Coronary artery (tissue), 2 donors: Measurements from ENCODE around the gene UVSSA.

ENCODE experiments used
- DNase-seq: peaks from one replicate; pipeline ENCODE4 v3.0.0-alpha.2; 2017; ENCODE audit warnings: low spot score
- H3K27ac ChIP-seq, 2 donors: fragments of 200-600 bp; sonication (generic); one replicate each; pipeline ENCODE4 v1.5.1; 2016 to 2019
- H3K4me3 ChIP-seq: fragments of 200-600 bp; sonication (generic); 2 replicates; pipeline ENCODE4 v1.5.1; 2016; ENCODE audit warnings: mild to moderate bottlenecking, moderate library complexity
- TF ChIP-seq, protein P1 (sequence below): fragments of 200-600 bp; sonication (generic); IDR thresholded peaks from one replicate; pipeline ENCODE4 v1.5.1; 2019; ENCODE audit warnings: antibody characterized with exemption

Gene UVSSA

DNA sequence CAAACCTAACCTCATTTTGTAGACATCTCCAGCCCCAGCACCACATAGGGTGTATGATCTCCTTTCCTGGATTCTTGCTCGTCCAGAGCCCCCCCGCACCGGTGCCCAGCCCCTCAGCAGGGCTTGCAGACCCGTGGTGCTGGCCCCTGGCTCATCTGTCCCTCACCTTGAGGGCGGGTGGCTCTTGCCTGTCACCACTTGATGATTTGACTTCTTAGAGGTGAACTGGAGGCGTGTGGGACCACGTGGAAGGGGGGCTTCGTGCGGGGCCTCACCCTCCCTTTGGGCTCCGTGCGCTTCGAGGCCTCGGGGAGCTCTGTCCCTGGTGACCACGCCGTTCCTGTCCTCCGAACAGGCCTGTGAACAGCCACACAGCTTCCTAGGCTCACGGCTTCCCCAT lies 15.5 kb downstream of the UVSSA start:
- Histone ChIP-seq H3K27ac (no peak overlapping the region), H3K4me3 (no peak overlapping the region)
- DNase-seq, result no peak
- TF ChIP-seq, protein P1, sequence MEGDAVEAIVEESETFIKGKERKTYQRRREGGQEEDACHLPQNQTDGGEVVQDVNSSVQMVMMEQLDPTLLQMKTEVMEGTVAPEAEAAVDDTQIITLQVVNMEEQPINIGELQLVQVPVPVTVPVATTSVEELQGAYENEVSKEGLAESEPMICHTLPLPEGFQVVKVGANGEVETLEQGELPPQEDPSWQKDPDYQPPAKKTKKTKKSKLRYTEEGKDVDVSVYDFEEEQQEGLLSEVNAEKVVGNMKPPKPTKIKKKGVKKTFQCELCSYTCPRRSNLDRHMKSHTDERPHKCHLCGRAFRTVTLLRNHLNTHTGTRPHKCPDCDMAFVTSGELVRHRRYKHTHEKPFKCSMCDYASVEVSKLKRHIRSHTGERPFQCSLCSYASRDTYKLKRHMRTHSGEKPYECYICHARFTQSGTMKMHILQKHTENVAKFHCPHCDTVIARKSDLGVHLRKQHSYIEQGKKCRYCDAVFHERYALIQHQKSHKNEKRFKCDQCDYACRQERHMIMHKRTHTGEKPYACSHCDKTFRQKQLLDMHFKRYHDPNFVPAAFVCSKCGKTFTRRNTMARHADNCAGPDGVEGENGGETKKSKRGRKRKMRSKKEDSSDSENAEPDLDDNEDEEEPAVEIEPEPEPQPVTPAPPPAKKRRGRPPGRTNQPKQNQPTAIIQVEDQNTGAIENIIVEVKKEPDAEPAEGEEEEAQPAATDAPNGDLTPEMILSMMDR, result no peak

DNA sequence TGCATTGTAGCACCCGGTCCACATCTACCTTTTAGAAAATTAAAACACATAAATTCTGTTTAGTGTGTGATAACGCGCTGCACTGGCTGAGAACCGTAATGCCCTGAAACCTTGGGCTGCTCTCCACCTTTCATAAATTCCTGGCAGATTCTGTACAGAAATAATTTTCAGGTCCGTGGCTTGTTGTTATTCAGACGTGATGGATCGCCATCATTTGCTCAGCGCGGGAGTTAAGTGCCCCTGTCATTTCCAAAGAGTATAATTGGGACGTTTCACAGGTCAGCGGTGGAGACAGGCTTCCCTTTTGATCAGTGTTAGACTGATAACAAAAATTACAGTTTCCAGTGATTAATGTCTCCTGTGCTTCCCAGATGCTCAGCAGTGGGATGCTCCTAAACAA lies 16.5 kb downstream of the UVSSA start:
- Histone ChIP-seq H3K27ac (no peak overlapping the region), H3K4me3 (no peak overlapping the region)
- DNase-seq, result no peak
- TF ChIP-seq, protein P1, result no peak

DNA sequence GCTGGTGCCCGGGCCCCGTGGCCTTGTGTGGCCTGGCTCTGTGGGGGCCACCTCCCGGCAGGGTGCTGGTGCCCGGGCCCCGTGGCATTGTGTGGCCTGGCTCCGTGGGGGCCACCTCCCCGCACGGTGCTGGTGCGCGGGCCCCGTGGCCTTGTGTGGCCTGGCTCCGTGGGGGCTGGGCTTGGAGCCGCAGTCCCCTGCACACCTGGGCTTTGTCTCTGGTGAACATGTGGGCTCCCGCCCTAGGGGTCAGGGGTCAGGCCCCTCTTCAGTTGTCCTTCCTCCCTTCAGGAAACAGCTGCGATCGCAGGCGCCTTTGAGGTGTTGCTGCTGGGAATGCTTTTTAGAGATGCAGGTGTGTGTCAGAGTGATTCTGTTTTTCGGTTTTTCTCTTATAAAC lies 17.2 kb downstream of the UVSSA start:
- Histone ChIP-seq H3K27ac (no peak overlapping the region), H3K4me3 (no peak overlapping the region)
- TF ChIP-seq, protein P1, result no peak
- DNase-seq, result no peak

DNA sequence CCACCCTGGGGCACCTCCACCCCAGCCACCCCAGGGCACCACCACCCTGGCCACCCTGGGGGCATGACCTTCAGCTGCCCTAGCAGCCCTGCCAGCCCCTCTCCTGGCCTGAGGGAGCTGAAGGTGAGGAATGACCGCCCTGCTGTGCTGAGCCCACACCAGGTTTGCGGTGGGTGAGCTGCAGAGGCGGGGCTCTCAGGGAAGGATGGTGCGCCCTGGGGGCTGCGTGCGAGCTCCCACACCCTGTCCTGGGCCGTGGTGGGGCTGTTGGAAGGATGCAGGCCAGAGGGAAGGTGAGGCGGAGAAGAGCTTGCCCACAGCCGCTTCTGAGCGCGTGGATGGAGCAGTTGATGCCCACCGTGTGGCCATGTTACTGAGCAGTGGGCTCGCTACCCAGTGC lies 17.7 kb downstream of the UVSSA start:
- no peak for DNase-seq
- Histone ChIP-seq H3K27ac (no peak overlapping the region), H3K4me3 (no peak overlapping the region)
- TF ChIP-seq, protein P1, result no peak

DNA sequence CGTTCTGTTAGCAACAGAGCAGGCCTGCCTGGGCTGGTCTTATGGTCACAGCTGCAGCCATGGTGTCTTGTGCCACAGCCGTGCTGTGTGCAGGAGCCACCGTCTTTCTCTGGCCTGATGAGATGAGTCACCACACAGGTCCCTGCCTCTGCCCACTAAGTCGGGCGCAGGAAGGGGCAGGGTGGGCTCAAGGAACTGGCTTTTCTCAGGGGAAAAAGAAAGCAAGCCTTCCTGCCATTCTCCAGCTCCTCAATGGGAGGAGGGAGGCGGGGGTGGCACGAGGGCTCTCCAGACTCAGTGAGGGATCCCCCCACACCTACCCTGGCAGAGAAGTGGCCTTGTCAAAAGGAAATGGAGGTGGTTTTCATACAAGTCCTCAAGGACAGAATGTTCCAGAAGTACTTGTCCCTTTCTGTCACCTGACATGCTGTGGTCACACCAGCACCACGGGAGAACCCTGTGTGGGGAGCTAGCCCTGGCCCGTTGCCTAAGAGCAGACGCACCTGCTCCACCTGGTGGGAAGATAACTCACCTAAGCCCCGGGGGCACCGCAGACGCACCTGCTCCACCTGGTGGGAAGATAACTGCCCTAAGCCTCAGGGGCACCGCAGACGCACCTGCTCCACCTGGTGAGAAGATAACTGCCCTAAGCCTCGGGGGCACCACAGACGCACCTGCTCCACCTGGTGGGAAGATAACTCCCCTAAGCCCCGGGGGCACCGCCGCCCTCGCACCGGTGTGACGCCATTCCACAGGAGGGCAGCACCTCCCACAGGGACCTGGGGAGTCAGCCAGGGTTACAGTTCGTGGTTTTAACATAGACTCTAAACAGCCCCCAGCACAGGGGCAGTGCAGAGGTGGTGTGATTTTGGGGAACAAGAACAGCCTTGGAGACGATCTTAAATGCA lies 18.5 kb downstream of the UVSSA start:
- no peak overlapping the region for H3K4me3 ChIP-seq
- H3K27ac ChIP-seq, result no peak overlapping the region
- TF ChIP-seq, protein P1, result no peak
- no peak for DNase-seq

DNA sequence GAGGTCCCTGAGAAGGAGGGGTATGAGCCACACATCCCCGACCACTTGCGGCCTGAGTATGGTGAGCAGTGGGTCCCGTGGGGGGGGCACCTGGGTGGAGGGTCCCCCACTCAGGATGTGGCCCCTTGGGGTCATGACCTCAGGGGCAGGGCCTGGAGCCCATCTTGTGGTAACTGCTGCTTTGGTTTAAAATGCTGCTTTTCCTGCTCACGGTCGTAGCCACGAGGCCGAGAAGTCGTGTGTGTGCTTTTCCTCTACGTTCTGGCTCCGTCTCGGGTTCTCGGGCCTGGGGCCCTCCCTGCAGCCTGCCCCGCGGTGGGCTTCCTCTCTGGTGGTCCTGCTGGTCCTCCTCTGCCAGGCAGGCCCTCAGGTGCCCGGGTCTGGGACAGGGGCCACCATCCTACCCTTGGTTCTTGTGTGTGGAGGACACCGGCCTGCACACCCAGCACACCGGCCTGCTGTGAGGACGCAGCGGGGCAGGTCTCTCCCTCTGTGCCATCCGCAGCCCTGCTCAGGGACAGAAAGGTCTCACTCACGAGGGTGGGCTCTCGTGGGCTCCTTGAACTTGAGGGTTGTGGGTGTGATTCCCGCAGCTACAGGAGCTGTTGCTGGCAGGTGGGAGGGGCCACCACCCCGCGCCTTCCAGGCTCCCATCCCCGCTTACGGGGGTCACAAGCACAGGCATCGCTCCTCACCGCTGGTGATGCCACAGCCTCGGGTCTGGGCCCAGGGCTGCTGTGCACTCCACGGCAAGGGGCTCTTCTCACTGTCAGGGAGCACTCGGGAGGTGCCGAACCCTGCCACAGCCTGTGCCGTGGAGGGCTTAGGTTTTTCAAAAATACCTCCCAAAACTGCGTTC lies 19.6 kb downstream of the UVSSA start:
- TF ChIP-seq, protein P1, result no peak
- no peak for DNase-seq
- H3K27ac ChIP-seq, result no peak overlapping the region
- H3K4me3 ChIP-seq, result no peak overlapping the region
